Measurements from ENCODE around the gene SCARF1. TPM values are rescaled to one million over a fixed set of nuclear protein-coding genes. Genes with fewer than 3 reads are reported as not detected.

SCARF1 gene
- total RNA-seq, 2 experiments from 2014 or later, result 0.19 to 0.29 TPM

DNA sequence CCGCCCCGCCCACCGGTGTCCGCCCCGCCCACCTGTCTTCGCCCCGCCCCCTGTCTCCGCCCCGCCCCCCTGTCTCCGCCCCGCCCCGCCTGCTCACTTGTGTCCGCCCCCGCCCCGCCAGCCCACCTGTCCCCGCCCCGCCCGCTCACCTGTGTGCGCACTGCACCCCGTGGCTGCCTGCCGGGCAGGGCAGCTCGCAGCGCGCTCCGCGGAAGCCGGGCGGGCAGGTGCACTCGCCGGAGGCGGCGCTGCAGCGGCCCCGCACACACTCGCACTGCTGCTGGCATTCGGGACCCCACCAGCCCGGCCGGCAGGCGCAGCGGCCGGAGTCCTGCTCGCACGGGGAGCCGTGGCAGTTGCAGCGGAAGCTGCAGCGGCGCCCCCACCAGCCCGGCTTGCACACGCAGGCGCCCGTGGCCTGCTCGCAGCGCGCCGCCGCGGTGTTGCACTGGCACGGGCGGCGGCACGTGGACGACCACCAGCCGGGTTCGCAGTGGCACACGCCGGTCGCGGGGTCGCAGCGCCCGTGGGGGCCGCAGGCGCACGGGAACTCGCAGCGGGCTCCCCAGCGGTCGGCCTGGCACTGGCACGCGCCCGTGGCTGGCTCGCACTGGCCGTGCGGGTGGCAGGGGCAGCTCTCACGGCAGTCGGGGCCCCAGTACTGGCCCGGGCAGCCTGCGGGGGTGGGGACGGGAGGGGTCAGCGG is 2.1 kb downstream of the SCARF1 start:
- Histone ChIP-seq H3K9me2 (ENCODE audit: insufficient read depth, low read length) (no peaks in the 10 kb centered on the region), H3K4me1 (ENCODE audit: insufficient read depth, low read length, poor library complexity, severe bottlenecking) (peaks cover 25% of the 10 kb centered on the region), H3K9me3 (ENCODE audit: low read length) (no peaks in the 10 kb centered on the region), H3K36me3 (ENCODE audit: insufficient read depth, low read length) (peaks cover 10% of the 10 kb centered on the region; the same call in 1 of the 2 replicates), H3K79me2 (ENCODE audit: insufficient read depth, low read depth, low read length) (no peaks in the 10 kb centered on the region), H3K27ac (ENCODE audit: low read depth, low read length, poor library complexity, severe bottlenecking) (no peak overlapping the region), H3K4me2 (ENCODE audit: low read length) (peak overlapping the region; percentile 82), H3K4me3 (ENCODE audit: low read depth, low read length, poor library complexity, severe bottlenecking) (peak overlapping the region; percentile 66), H4K20me1 (ENCODE audit: insufficient read depth, low read length) (no peaks in the 10 kb centered on the region), H2AFZ (ENCODE audit: low read length) (peak overlapping the region; percentile 47; the same call in 1 of the 2 replicates)
- ChIA-PET CTCF (ENCODE audit: unreplicated experiment) (no interaction called here), POLR2A (interaction anchor here (0.6 kb wide), 1 partner anchor 260 kb away, joined by 3 read pairs; no protein-coding TSS in a partner anchor)
- peak; percentile 77 for DNase-seq (ENCODE audit: low spot score)
- no TSS peak for BruUV-seq (replicated peaks)
- intact Hi-C loops (cut with micrococcal nuclease; ENCODE audit: unreplicated experiment), result no loop called here
- TF ChIP-seq, protein P1, sequence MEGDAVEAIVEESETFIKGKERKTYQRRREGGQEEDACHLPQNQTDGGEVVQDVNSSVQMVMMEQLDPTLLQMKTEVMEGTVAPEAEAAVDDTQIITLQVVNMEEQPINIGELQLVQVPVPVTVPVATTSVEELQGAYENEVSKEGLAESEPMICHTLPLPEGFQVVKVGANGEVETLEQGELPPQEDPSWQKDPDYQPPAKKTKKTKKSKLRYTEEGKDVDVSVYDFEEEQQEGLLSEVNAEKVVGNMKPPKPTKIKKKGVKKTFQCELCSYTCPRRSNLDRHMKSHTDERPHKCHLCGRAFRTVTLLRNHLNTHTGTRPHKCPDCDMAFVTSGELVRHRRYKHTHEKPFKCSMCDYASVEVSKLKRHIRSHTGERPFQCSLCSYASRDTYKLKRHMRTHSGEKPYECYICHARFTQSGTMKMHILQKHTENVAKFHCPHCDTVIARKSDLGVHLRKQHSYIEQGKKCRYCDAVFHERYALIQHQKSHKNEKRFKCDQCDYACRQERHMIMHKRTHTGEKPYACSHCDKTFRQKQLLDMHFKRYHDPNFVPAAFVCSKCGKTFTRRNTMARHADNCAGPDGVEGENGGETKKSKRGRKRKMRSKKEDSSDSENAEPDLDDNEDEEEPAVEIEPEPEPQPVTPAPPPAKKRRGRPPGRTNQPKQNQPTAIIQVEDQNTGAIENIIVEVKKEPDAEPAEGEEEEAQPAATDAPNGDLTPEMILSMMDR (conservative IDR thresholded peaks at IDR 0.05; ENCODE audit: low read length), result peak; percentile 54
- TF ChIP-seq EZH2phosphoT487 (IDR thresholded peaks at IDR 0.05; ENCODE audit: borderline replicate concordance, low read depth, low read length), result no peak

DNA sequence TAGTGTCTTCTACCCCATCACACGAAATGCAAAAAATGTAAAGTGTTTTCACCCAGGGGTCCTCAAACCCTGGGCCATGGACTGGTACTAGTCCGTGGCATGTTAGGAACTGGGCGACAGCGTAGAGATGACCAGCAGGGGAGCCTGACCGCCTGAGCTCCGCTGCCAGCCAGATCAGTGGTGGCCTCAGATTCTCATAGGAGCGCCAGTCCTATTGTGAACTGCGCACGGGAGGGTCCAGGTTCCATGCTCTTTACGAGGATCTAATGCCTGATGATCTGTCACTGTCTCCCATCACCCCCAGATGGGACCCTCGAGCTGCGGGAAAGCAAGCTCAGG is 4.5 kb downstream of the SCARF1 start:
- ChIA-PET CTCF (ENCODE audit: unreplicated experiment) (no interaction called here), POLR2A (interaction anchor here (0.6 kb wide), 1 partner anchor 21 kb away, joined by 3 read pairs; no protein-coding TSS in a partner anchor)
- no peak overlapping the region for H3K4me3 ChIP-seq (ENCODE audit: low read depth, low read length, poor library complexity, severe bottlenecking)
- no peaks in the 10 kb centered on the region for H3K9me3 ChIP-seq (ENCODE audit: low read length)
- H3K4me1 ChIP-seq (ENCODE audit: insufficient read depth, low read length, poor library complexity, severe bottlenecking), result peaks cover 27% of the 10 kb centered on the region
- BruUV-seq (replicated peaks), result no TSS peak
- intact Hi-C loops (cut with micrococcal nuclease; ENCODE audit: unreplicated experiment), result no loop called here
- no peak for DNase-seq (ENCODE audit: low spot score)
- H4K20me1 ChIP-seq (ENCODE audit: insufficient read depth, low read length), result no peaks in the 10 kb centered on the region
- no peak overlapping the region for H3K4me2 ChIP-seq (ENCODE audit: low read length)
- TF ChIP-seq, protein P1 (conservative IDR thresholded peaks at IDR 0.05; ENCODE audit: low read length), result no peak
- no peak for TF ChIP-seq EZH2phosphoT487 (IDR thresholded peaks at IDR 0.05; ENCODE audit: borderline replicate concordance, low read depth, low read length)
- no peaks in the 10 kb centered on the region for H3K36me3 ChIP-seq (ENCODE audit: insufficient read depth, low read length)
- no peaks in the 10 kb centered on the region for H3K79me2 ChIP-seq (ENCODE audit: insufficient read depth, low read depth, low read length)
- no peak overlapping the region for H3K27ac ChIP-seq (ENCODE audit: low read depth, low read length, poor library complexity, severe bottlenecking)
- H3K9me2 ChIP-seq (ENCODE audit: insufficient read depth, low read length), result no peaks in the 10 kb centered on the region
- H2AFZ ChIP-seq (ENCODE audit: low read length), result no peak overlapping the region

DNA sequence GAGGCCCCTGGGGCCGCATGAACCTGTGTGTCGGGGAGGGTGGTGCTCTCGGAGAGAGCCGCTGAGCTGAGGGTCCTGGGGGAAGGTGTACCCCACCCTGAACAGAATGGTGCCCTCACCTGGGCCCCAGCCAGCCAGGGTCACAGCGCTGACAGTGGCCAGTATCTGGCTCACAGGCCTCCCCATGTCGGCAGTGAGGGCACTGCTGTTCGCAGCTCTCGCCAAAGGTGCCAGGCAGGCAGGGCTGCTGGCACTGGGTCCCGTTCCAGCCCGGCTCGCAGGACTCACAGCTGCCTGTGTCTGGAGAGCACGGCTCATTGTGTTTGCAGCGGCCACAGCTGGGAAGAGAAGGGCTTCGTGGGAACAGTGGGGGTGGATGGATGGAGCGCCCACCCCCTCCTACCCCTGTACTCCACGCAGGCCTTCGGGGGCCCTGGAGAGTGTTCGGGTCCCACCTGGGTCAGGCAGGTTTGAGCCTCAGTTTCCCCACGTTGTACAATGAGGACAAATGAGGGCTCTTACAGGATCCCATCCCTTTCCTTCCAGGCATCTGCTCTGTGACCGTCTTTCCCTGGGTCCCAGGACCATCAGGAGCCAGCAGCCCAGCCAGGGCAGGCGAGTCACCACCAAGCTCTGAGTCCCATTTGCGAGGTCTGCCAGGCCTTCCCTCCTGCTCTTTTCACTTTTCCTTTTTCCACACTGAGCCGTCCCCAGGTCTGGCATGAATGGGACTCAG is 5.0 kb downstream of the SCARF1 start:
- POLR2A ChIA-PET, result no interaction called here
- no peak overlapping the region for H2AFZ ChIP-seq (ENCODE audit: low read length)
- TF ChIP-seq, protein P1 (conservative IDR thresholded peaks at IDR 0.05; ENCODE audit: low read length), result no peak
- no peak for TF ChIP-seq EZH2phosphoT487 (IDR thresholded peaks at IDR 0.05; ENCODE audit: borderline replicate concordance, low read depth, low read length)
- peaks cover 27% of the 10 kb centered on the region for H3K4me1 ChIP-seq (ENCODE audit: insufficient read depth, low read length, poor library complexity, severe bottlenecking)
- H3K4me2 ChIP-seq (ENCODE audit: low read length), result no peak overlapping the region
- intact Hi-C loops (cut with micrococcal nuclease; ENCODE audit: unreplicated experiment), result no loop called here
- no TSS peak for BruUV-seq (replicated peaks)
- CTCF ChIA-PET (ENCODE audit: unreplicated experiment), result no interaction called here
- no peak overlapping the region for H3K4me3 ChIP-seq (ENCODE audit: low read depth, low read length, poor library complexity, severe bottlenecking)
- H3K79me2 ChIP-seq (ENCODE audit: insufficient read depth, low read depth, low read length), result no peaks in the 10 kb centered on the region
- H3K27ac ChIP-seq (ENCODE audit: low read depth, low read length, poor library complexity, severe bottlenecking), result no peak overlapping the region
- DNase-seq (ENCODE audit: low spot score), result no peak
- H4K20me1 ChIP-seq (ENCODE audit: insufficient read depth, low read length), result no peaks in the 10 kb centered on the region
- no peaks in the 10 kb centered on the region for H3K9me3 ChIP-seq (ENCODE audit: low read length)
- no peaks in the 10 kb centered on the region for H3K9me2 ChIP-seq (ENCODE audit: insufficient read depth, low read length)
- no peaks in the 10 kb centered on the region for H3K36me3 ChIP-seq (ENCODE audit: insufficient read depth, low read length)

All from OCI-LY7 (cell line).